ENCODE measurements around the gene REPIN1.
A peak's percentile ranks its signal among the peaks of the same experiment; 100 is the strongest.

REPIN1 gene

GRCh38 chr7:150368096-150368883 is at the start of gene REPIN1:
REPIN1 (plus strand) TSS chr7:150368822; CDS start chr7:150369712, 890 bp downstream.
- DNase-seq: peak; percentile 51 to 65 (median 62)

- no peak for DNase-seq
Observed at GRCh38 chr7:150321788-150322113, 46.9 kb upstream of the REPIN1 start.

GRCh38 chr7:150322114-150322832 is 46.3 kb upstream of the REPIN1 start:
- DNase-seq: no peak

GRCh38 chr7:150322833-150323681 is 45.6 kb upstream of the REPIN1 start, which contains the start of the genes ACTR3C and LRRC61:
ACTR3C (minus strand) TSS chr7:150323545; CDS start chr7:150295296, 28,249 bp downstream.
LRRC61 (plus strand) TSS chr7:150323355; CDS start chr7:150336862, 13,507 bp downstream.
- peak; percentile 16 to 48 (median 27) for DNase-seq

- DNase-seq: no peak
Observed at GRCh38 chr7:150323682-150324372, 44.8 kb upstream of the REPIN1 start.

GRCh38 chr7:150324373-150324961 is 44.2 kb upstream of the REPIN1 start:
- DNase-seq: no peak

GRCh38 chr7:150325110-150325611 is 43.5 kb upstream of the REPIN1 start:
- no peak for DNase-seq

GRCh38 chr7:150325901-150326300 is 42.7 kb upstream of the REPIN1 start:
- DNase-seq: no peak

GRCh38 chr7:150326657-150327268 is 41.9 kb upstream of the REPIN1 start:
- DNase-seq: no peak

- DNase-seq: no peak
Observed at GRCh38 chr7:150327308-150327707, 41.3 kb upstream of the REPIN1 start.

- DNase-seq: no peak
Observed at GRCh38 chr7:150329331-150330120, 39.1 kb upstream of the REPIN1 start.

- DNase-seq: no peak
Observed at GRCh38 chr7:150330211-150330885, 38.3 kb upstream of the REPIN1 start.

- no peak for DNase-seq
Observed at GRCh38 chr7:150332852-150333635, 35.6 kb upstream of the REPIN1 start.

GRCh38 chr7:150333659-150334058 is 35.0 kb upstream of the REPIN1 start:
- no peak for DNase-seq

- DNase-seq: no peak
Observed at GRCh38 chr7:150334108-150334507, 34.5 kb upstream of the REPIN1 start.

- no peak for DNase-seq
Observed at GRCh38 chr7:150335108-150335773, 33.4 kb upstream of the REPIN1 start.

GRCh38 chr7:150335774-150336112 is 32.9 kb upstream of the REPIN1 start:
- no peak for DNase-seq

GRCh38 chr7:150336746-150337145 is 31.9 kb upstream of the REPIN1 start:
- DNase-seq: no peak

GRCh38 chr7:150337179-150337578 is 31.4 kb upstream of the REPIN1 start:
- DNase-seq: no peak

Measured in activated naive CD4-positive, alpha-beta T cell (primary cell).